Keratinocyte (primary cell): ENCODE results near the gene PEAR1. TPM values are rescaled to one million over a fixed set of nuclear protein-coding genes. Genes with fewer than 3 reads are reported as not detected.

ENCODE experiments used
- DNase-seq: peaks from one replicate; pipeline ENCODE4 v3.0.0-alpha.2; 2011; ENCODE audit warnings: low read depth, missing footprints, low spot score
- FAIRE-seq: peaks from 2 replicates; lab custom pipeline; 2011; peaks lifted over from hg19 to GRCh38; lab: Jason Lieb, UNC
- H2AFZ ChIP-seq: 2 replicates; pipeline ENCODE4 v1.6.0; 2012; ENCODE audit warnings: low read length, control low read depth, inconsistent platforms; ENCODE audit not compliant: control insufficient read depth
- H3K27ac ChIP-seq: 2 replicates; pipeline ENCODE4 v1.5.1; 2011; ENCODE audit warnings: low read length; ENCODE audit not compliant: control insufficient read depth, insufficient read depth
- H3K27me3 ChIP-seq: 3 replicates; pipeline ENCODE4 v1.6.0; 2011; ENCODE audit warnings: low read length; ENCODE audit not compliant: control insufficient read depth, insufficient read depth; ENCODE audit errors: extremely low read depth
- H3K36me3 ChIP-seq, 2 experiments: 2 replicates in 1 of 2; 3 replicates in 1 of 2; pipeline ENCODE4 v1.5.1; 2011; ENCODE audit warnings: low read length in 2 of 2, mild to moderate bottlenecking in 1 of 2; ENCODE audit not compliant: control insufficient read depth in 2 of 2, insufficient read depth in 2 of 2; ENCODE audit errors: extremely low read depth in 1 of 2
- H3K4me1 ChIP-seq: 3 replicates; pipeline ENCODE4 v1.5.1; 2011; ENCODE audit warnings: low read length; ENCODE audit not compliant: control insufficient read depth, insufficient read depth; ENCODE audit errors: extremely low read depth
- H3K4me2 ChIP-seq: 3 replicates; pipeline ENCODE4 v1.6.0; 2011; ENCODE audit warnings: low read depth, low read length; ENCODE audit not compliant: control insufficient read depth, insufficient read depth; ENCODE audit errors: extremely low read depth
- H3K4me3 ChIP-seq, 3 experiments: fragments of 200-600 bp in 1 of 3; sonication (generic) in 1 of 3; 2 replicates in 2 of 3; 3 replicates in 1 of 3; pipeline ENCODE4 v1.5.1; 2011 to 2016; ENCODE audit warnings: low read length in 3 of 3, mild to moderate bottlenecking in 3 of 3, control low read depth in 2 of 3, inconsistent platforms in 1 of 3, low read depth in 1 of 3, mixed read lengths in 1 of 3, mixed run types in 1 of 3, moderate library complexity in 1 of 3; ENCODE audit not compliant: control insufficient read depth in 2 of 3, insufficient read depth in 2 of 3; ENCODE audit errors: extremely low read depth in 1 of 3
- H3K79me2 ChIP-seq: 2 replicates; pipeline ENCODE4 v1.6.0; 2012; ENCODE audit warnings: low read length; ENCODE audit not compliant: control insufficient read depth, insufficient read depth
- H3K9ac ChIP-seq: 3 replicates; pipeline ENCODE4 v1.6.0; 2011; ENCODE audit warnings: low read length; ENCODE audit not compliant: control insufficient read depth, insufficient read depth; ENCODE audit errors: extremely low read depth
- H3K9me1 ChIP-seq: 3 replicates; pipeline ENCODE4 v1.6.0; 2011; ENCODE audit warnings: low read length; ENCODE audit not compliant: control insufficient read depth, insufficient read depth; ENCODE audit errors: extremely low read depth
- H3K9me3 ChIP-seq: 2 replicates; pipeline ENCODE4 v1.5.1; 2012; ENCODE audit warnings: low read depth, low read length; ENCODE audit not compliant: control insufficient read depth
- H4K20me1 ChIP-seq: 3 replicates; pipeline ENCODE4 v1.6.0; 2011; ENCODE audit warnings: low read length; ENCODE audit not compliant: control insufficient read depth, insufficient read depth; ENCODE audit errors: extremely low read depth
- EZH2 ChIP-seq: IDR thresholded peaks from one replicate; pipeline ENCODE4 v1.6.1; 2012; ENCODE audit warnings: inconsistent platforms, mild to moderate bottlenecking, low read length, moderate library complexity
- dilution Hi-C: fragments of 300-500 bp; cut with MboI; formaldehyde crosslinking; loops from one replicate; pipeline ENCODE4 v1.7.0; 2020; ENCODE audit warnings: low sequenced_read_pairs; ENCODE audit not compliant: extremely low pct_ligation_motif_present
- polyA plus RNA-seq, 5 experiments: library from polyadenylated mRNA; depleted of rRNA in 3 of 5; stranded (reverse) in 3 of 5; stranded (forward) in 1 of 5; unstranded in 1 of 5; fragments of >200 nt; gene quantifications; 1 replicate in 1 of 5; 2 replicates in 3 of 5; 3 replicates in 1 of 5; pipeline versions ENCODE4 v1.2.1 to v1.2.3, GENCODE V29; 2011 to 2012; ENCODE audit warnings: missing spikeins in 2 of 5, low read depth in 1 of 5, low replicate concordance in 1 of 5
- TF ChIP-seq, protein P1 (sequence below), 3 experiments: IDR thresholded peaks in 1 of 3; conservative IDR thresholded peaks in 1 of 3; optimal IDR thresholded peaks in 1 of 3; 2 replicates in 2 of 3; 3 replicates in 1 of 3; pipeline versions ENCODE3 to v1.5.1; 2011; ENCODE audit warnings: low read length in 3 of 3, mild to moderate bottlenecking in 3 of 3, moderate library complexity in 2 of 3, control low read depth in 1 of 3, inconsistent platforms in 1 of 3; ENCODE audit not compliant: insufficient read depth in 2 of 3; ENCODE audit errors: extremely low read depth in 1 of 3

The PEAR1 gene
- polyA plus RNA-seq, 1 donor (not counting 4 experiments of a cell fraction or from before 2014, with no cell fraction given) = 4.2 TPM

- H3K9me1 ChIP-seq = no peaks in the 10 kb centered on the region
- H3K9ac ChIP-seq = no peak overlapping the region
- peak overlapping the region; percentile 15 to 51 (median 50) for H3K4me3 ChIP-seq
- H3K79me2 ChIP-seq = no peaks in the 10 kb centered on the region
- peaks cover 12% of the 10 kb centered on the region for H3K4me1 ChIP-seq
- dilution Hi-C loops = no loop called here
- DNase-seq (no peak), FAIRE-seq (no peak)
- peak overlapping the region; percentile 60 for H2AFZ ChIP-seq
- no peaks in the 10 kb centered on the region for H3K9me3 ChIP-seq
- TF ChIP-seq, protein P1, sequence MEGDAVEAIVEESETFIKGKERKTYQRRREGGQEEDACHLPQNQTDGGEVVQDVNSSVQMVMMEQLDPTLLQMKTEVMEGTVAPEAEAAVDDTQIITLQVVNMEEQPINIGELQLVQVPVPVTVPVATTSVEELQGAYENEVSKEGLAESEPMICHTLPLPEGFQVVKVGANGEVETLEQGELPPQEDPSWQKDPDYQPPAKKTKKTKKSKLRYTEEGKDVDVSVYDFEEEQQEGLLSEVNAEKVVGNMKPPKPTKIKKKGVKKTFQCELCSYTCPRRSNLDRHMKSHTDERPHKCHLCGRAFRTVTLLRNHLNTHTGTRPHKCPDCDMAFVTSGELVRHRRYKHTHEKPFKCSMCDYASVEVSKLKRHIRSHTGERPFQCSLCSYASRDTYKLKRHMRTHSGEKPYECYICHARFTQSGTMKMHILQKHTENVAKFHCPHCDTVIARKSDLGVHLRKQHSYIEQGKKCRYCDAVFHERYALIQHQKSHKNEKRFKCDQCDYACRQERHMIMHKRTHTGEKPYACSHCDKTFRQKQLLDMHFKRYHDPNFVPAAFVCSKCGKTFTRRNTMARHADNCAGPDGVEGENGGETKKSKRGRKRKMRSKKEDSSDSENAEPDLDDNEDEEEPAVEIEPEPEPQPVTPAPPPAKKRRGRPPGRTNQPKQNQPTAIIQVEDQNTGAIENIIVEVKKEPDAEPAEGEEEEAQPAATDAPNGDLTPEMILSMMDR (optimal IDR thresholded peaks at IDR 0.05 in 1 of 3, IDR thresholded peaks at IDR 0.05 in 1 of 3, conservative IDR thresholded peaks at IDR 0.05 in 1 of 3; ENCODE audit: extremely low read depth in 1 of 3, insufficient read depth in 2 of 3, low read length in 3 of 3) = peak; percentile 73 to 92 (median 90)
- peak; percentile 65 for TF ChIP-seq EZH2
- no peak overlapping the region for H3K27ac ChIP-seq
- peak overlapping the region; percentile 66 for H3K4me2 ChIP-seq
- H4K20me1 ChIP-seq = no peaks in the 10 kb centered on the region
- H3K36me3 ChIP-seq = no peaks in the 10 kb centered on the region
- H3K27me3 ChIP-seq = peaks cover 72% of the 10 kb centered on the region
Observed at GRCh38 chr1:156927215-156928042, 33.9 kb downstream of the PEAR1 start.

GRCh38 chr1:156928043-156928602 lies 34.6 kb downstream of the PEAR1 start:
- no peaks in the 10 kb centered on the region for H3K79me2 ChIP-seq
- H3K9ac ChIP-seq = no peak overlapping the region
- H3K27me3 ChIP-seq = peaks cover 65% of the 10 kb centered on the region
- peaks cover 12% of the 10 kb centered on the region for H3K4me1 ChIP-seq
- peak overlapping the region; percentile 66 for H3K4me2 ChIP-seq
- H3K4me3 ChIP-seq = no peak overlapping the region
- no peak overlapping the region for H3K27ac ChIP-seq
- dilution Hi-C loops = no loop called here
- TF ChIP-seq EZH2 = no peak
- TF ChIP-seq, protein P1 (optimal IDR thresholded peaks at IDR 0.05 in 1 of 3, IDR thresholded peaks at IDR 0.05 in 1 of 3, conservative IDR thresholded peaks at IDR 0.05 in 1 of 3; ENCODE audit: extremely low read depth in 1 of 3, insufficient read depth in 2 of 3, low read length in 3 of 3) = no peak
- no peaks in the 10 kb centered on the region for H3K36me3 ChIP-seq
- FAIRE-seq (no peak), DNase-seq (no peak)
- H4K20me1 ChIP-seq = no peaks in the 10 kb centered on the region
- H2AFZ ChIP-seq = no peak overlapping the region
- H3K9me1 ChIP-seq = no peaks in the 10 kb centered on the region
- no peaks in the 10 kb centered on the region for H3K9me3 ChIP-seq
